HL-60/S4 treated with retinoic acid at 250 ng/mL for 4 days and 3 days (cell line): ENCODE measurements around the gene WSCD2.

ENCODE experiments used
- in situ Hi-C: fragments of 300-500 bp; cut with MboI; formaldehyde crosslinking; loops from 2 replicates; pipeline ENCODE4 v1.7.0; 2022; ENCODE audit warnings: low sequenced_read_pairs

WSCD2 gene

GRCh38 chr12:108257004-108257403, 127.9 kb downstream of the WSCD2 start:
- in situ Hi-C loops, result no loop called here

- in situ Hi-C loops, result no loop called here
Observed at GRCh38 chr12:108257610-108258106, 128.6 kb downstream of the WSCD2 start.

- in situ Hi-C loops, result no loop called here
Observed at GRCh38 chr12:108260039-108260438, 131.0 kb downstream of the WSCD2 start.

- in situ Hi-C loops, result no loop called here
Observed at GRCh38 chr12:108260969-108261368, 131.9 kb downstream of the WSCD2 start.

GRCh38 chr12:108265505-108265904, 136.4 kb downstream of the WSCD2 start:
- in situ Hi-C loops, result no loop called here

- in situ Hi-C loops, result no loop called here
Observed at GRCh38 chr12:108266131-108266530, 137.0 kb downstream of the WSCD2 start.

- in situ Hi-C loops, result no loop called here
Observed at GRCh38 chr12:108267450-108267849, 138.4 kb downstream of the WSCD2 start.

- in situ Hi-C loops, result no loop called here
Observed at GRCh38 chr12:108268397-108268796, 139.3 kb downstream of the WSCD2 start.

- in situ Hi-C loops, result no loop called here
Observed at GRCh38 chr12:108269224-108269623, 140.1 kb downstream of the WSCD2 start.

GRCh38 chr12:108270035-108270848, 141.2 kb downstream of the WSCD2 start:
- in situ Hi-C loops, result no loop called here

GRCh38 chr12:108270849-108271143, 141.7 kb downstream of the WSCD2 start:
- in situ Hi-C loops, result no loop called here

- in situ Hi-C loops, result no loop called here
Observed at GRCh38 chr12:108271951-108272872, 143.1 kb downstream of the WSCD2 start.

GRCh38 chr12:108273217-108273616, 144.1 kb downstream of the WSCD2 start:
- in situ Hi-C loops, result no loop called here

- in situ Hi-C loops, result no loop called here
Observed at GRCh38 chr12:108277613-108278012, 148.5 kb downstream of the WSCD2 start.

- in situ Hi-C loops, result no loop called here
Observed at GRCh38 chr12:108282160-108282559, 153.1 kb downstream of the WSCD2 start.

GRCh38 chr12:108282676-108283075, 153.6 kb downstream of the WSCD2 start:
- in situ Hi-C loops, result no loop called here

GRCh38 chr12:108284163-108284562, 155.1 kb downstream of the WSCD2 start:
- in situ Hi-C loops, result no loop called here

GRCh38 chr12:108285016-108285415, 155.9 kb downstream of the WSCD2 start:
- in situ Hi-C loops, result no loop called here

- in situ Hi-C loops, result no loop called here
Observed at GRCh38 chr12:108287227-108287626, 158.1 kb downstream of the WSCD2 start.

- in situ Hi-C loops, result no loop called here
Observed at GRCh38 chr12:108289350-108290161, 160.5 kb downstream of the WSCD2 start.

- in situ Hi-C loops, result no loop called here
Observed at GRCh38 chr12:108295641-108296040, 166.6 kb downstream of the WSCD2 start.
